ENCODE results near the gene NPC1. TPM values are rescaled to one million over a fixed set of nuclear protein-coding genes. Genes with fewer than 3 reads are reported as not detected.

Gene NPC1
- total RNA-seq, 1 donor from 2014 or later, result 24.1 TPM

- Mint-ChIP-seq H3K36me3 (ENCODE audit: low read depth, unreplicated experiment) (peaks cover 38% of the 10 kb centered on the region), H3K4me3 (ENCODE audit: unreplicated experiment) (no peak overlapping the region), H3K27ac (ENCODE audit: unreplicated experiment) (no peak overlapping the region), H3K9me3 (ENCODE audit: unreplicated experiment) (no peaks in the 10 kb centered on the region), H3K27me3 (ENCODE audit: unreplicated experiment) (no peaks in the 10 kb centered on the region), H3K4me1 (ENCODE audit: unreplicated experiment) (no peaks in the 10 kb centered on the region)
- DNase-seq (ENCODE audit: low spot score), result no peak
- no peak for TF ChIP-seq CTCF (IDR thresholded peaks at IDR 0.05; ENCODE audit: unreplicated experiment)
Observed at GRCh38 chr18:23551978-23552377, 34.3 kb downstream of the NPC1 start.

GRCh38 chr18:23550898-23551297 is 35.4 kb downstream of the NPC1 start:
- no peak for DNase-seq (ENCODE audit: low spot score)
- no peaks in the 10 kb centered on the region for H3K9me3 Mint-ChIP-seq (ENCODE audit: unreplicated experiment)
- TF ChIP-seq CTCF (IDR thresholded peaks at IDR 0.05; ENCODE audit: unreplicated experiment), result no peak
- H3K4me3 Mint-ChIP-seq (ENCODE audit: unreplicated experiment), result no peak overlapping the region
- H3K36me3 Mint-ChIP-seq (ENCODE audit: low read depth, unreplicated experiment), result peaks cover 32% of the 10 kb centered on the region
- no peaks in the 10 kb centered on the region for H3K27me3 Mint-ChIP-seq (ENCODE audit: unreplicated experiment)
- H3K4me1 Mint-ChIP-seq (ENCODE audit: unreplicated experiment), result no peaks in the 10 kb centered on the region
- no peak overlapping the region for H3K27ac Mint-ChIP-seq (ENCODE audit: unreplicated experiment)

- H3K4me1 Mint-ChIP-seq (ENCODE audit: unreplicated experiment), result no peaks in the 10 kb centered on the region
- H3K4me3 Mint-ChIP-seq (ENCODE audit: unreplicated experiment), result no peak overlapping the region
- DNase-seq (ENCODE audit: low spot score), result no peak
- no peaks in the 10 kb centered on the region for H3K27me3 Mint-ChIP-seq (ENCODE audit: unreplicated experiment)
- peaks cover 33% of the 10 kb centered on the region for H3K36me3 Mint-ChIP-seq (ENCODE audit: low read depth, unreplicated experiment)
- no peaks in the 10 kb centered on the region for H3K9me3 Mint-ChIP-seq (ENCODE audit: unreplicated experiment)
- TF ChIP-seq CTCF (IDR thresholded peaks at IDR 0.05; ENCODE audit: unreplicated experiment), result no peak
- H3K27ac Mint-ChIP-seq (ENCODE audit: unreplicated experiment), result no peak overlapping the region
Observed at GRCh38 chr18:23548719-23549118, 37.6 kb downstream of the NPC1 start.

GRCh38 chr18:23548275-23548674 is 38.0 kb downstream of the NPC1 start:
- no peak for TF ChIP-seq CTCF (IDR thresholded peaks at IDR 0.05; ENCODE audit: unreplicated experiment)
- H3K27ac Mint-ChIP-seq (ENCODE audit: unreplicated experiment), result no peak overlapping the region
- no peaks in the 10 kb centered on the region for H3K4me1 Mint-ChIP-seq (ENCODE audit: unreplicated experiment)
- no peaks in the 10 kb centered on the region for H3K9me3 Mint-ChIP-seq (ENCODE audit: unreplicated experiment)
- H3K36me3 Mint-ChIP-seq (ENCODE audit: low read depth, unreplicated experiment), result peaks cover 31% of the 10 kb centered on the region
- no peaks in the 10 kb centered on the region for H3K27me3 Mint-ChIP-seq (ENCODE audit: unreplicated experiment)
- DNase-seq (ENCODE audit: low spot score), result no peak
- H3K4me3 Mint-ChIP-seq (ENCODE audit: unreplicated experiment), result no peak overlapping the region

- Mint-ChIP-seq H3K36me3 (ENCODE audit: low read depth, unreplicated experiment) (peaks cover 26% of the 10 kb centered on the region), H3K9me3 (ENCODE audit: unreplicated experiment) (no peaks in the 10 kb centered on the region), H3K4me3 (ENCODE audit: unreplicated experiment) (no peak overlapping the region), H3K27ac (ENCODE audit: unreplicated experiment) (no peak overlapping the region), H3K4me1 (ENCODE audit: unreplicated experiment) (no peaks in the 10 kb centered on the region), H3K27me3 (ENCODE audit: unreplicated experiment) (no peaks in the 10 kb centered on the region)
- DNase-seq (ENCODE audit: low spot score), result no peak
- no peak for TF ChIP-seq CTCF (IDR thresholded peaks at IDR 0.05; ENCODE audit: unreplicated experiment)
Observed at GRCh38 chr18:23547846-23548245, 38.5 kb downstream of the NPC1 start.

Measured in endothelial cell (in vitro differentiated cells).